Measurements from ENCODE around the gene CD72. TPM values are rescaled to one million over a fixed set of nuclear protein-coding genes. Genes with fewer than 3 reads are reported as not detected.
A peak's percentile ranks its signal among the peaks of the same experiment; 100 is the strongest.

Gene CD72
- total RNA-seq, 1 donor from 2014 or later: 1.7 TPM

- no peak overlapping the region for H3K4me3 ChIP-seq (ENCODE audit: low read depth, low read length)
- no peak for DNase-seq (ENCODE audit: low read depth)
- peaks cover 2% of the 10 kb centered on the region for H3K36me3 ChIP-seq (ENCODE audit: control insufficient read depth, insufficient read depth, low read length)
- TF ChIP-seq, protein P1, sequence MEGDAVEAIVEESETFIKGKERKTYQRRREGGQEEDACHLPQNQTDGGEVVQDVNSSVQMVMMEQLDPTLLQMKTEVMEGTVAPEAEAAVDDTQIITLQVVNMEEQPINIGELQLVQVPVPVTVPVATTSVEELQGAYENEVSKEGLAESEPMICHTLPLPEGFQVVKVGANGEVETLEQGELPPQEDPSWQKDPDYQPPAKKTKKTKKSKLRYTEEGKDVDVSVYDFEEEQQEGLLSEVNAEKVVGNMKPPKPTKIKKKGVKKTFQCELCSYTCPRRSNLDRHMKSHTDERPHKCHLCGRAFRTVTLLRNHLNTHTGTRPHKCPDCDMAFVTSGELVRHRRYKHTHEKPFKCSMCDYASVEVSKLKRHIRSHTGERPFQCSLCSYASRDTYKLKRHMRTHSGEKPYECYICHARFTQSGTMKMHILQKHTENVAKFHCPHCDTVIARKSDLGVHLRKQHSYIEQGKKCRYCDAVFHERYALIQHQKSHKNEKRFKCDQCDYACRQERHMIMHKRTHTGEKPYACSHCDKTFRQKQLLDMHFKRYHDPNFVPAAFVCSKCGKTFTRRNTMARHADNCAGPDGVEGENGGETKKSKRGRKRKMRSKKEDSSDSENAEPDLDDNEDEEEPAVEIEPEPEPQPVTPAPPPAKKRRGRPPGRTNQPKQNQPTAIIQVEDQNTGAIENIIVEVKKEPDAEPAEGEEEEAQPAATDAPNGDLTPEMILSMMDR (IDR thresholded peaks at IDR 0.05; ENCODE audit: insufficient read depth, low read length, poor library complexity, severe bottlenecking): no peak
- H3K27me3 ChIP-seq (ENCODE audit: control insufficient read depth, insufficient read depth, low read length): no peaks in the 10 kb centered on the region
Observed at GRCh38 chr9:35606726-35607125, 11.5 kb downstream of the CD72 start.

GRCh38 chr9:35606138-35606504, 12.1 kb downstream of the CD72 start:
- no peaks in the 10 kb centered on the region for H3K27me3 ChIP-seq (ENCODE audit: control insufficient read depth, insufficient read depth, low read length)
- TF ChIP-seq, protein P1 (IDR thresholded peaks at IDR 0.05; ENCODE audit: insufficient read depth, low read length, poor library complexity, severe bottlenecking): no peak
- peaks cover 2% of the 10 kb centered on the region for H3K36me3 ChIP-seq (ENCODE audit: control insufficient read depth, insufficient read depth, low read length)
- DNase-seq (ENCODE audit: low read depth): no peak
- peak overlapping the region; percentile 63 for H3K4me3 ChIP-seq (ENCODE audit: low read depth, low read length)

DNA sequence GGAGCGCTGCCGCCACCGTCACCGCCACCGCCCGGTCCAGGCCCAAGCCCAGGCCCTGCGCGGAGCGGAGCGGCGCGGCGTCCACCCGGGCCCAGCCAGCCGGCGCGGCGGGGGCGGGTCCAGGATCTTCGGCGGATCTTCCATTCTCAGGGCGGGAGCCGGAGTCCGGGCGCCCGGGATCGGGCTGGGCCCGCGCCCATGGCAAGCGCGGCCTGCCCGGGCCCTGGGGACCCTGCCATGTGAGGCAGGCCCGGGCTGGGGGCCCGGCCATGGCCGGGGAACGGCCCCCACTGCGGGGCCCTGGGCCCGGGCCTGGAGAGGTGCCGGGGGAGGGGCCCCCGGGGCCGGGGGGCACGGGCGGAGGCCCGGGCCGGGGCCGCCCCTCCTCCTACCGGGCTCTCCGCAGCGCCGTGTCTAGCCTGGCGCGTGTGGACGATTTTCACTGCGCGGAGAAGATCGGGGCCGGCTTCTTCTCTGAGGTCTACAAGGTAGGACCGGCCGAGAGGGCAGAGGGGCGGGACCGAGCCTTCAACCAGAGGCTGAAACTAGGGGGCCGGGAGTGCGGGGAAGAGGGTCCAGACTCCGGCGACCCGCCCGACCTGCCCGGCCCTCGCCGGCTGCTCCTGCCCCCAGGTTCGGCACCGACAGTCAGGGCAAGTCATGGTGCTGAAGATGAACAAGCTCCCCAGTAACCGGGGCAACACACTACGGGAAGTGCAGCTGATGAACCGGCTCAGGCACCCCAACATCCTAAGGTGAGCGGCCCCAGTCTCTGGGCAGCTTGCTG, 12.7 kb downstream of the CD72 start:
- TF ChIP-seq, protein P1 (IDR thresholded peaks at IDR 0.05; ENCODE audit: insufficient read depth, low read length, poor library complexity, severe bottlenecking): no peak
- Histone ChIP-seq H3K4me3 (ENCODE audit: low read depth, low read length) (peak overlapping the region; percentile 63), H3K27me3 (ENCODE audit: control insufficient read depth, insufficient read depth, low read length) (no peaks in the 10 kb centered on the region), H3K36me3 (ENCODE audit: control insufficient read depth, insufficient read depth, low read length) (peaks cover 2% of the 10 kb centered on the region)
- DNase-seq (ENCODE audit: low read depth): no peak

DNA sequence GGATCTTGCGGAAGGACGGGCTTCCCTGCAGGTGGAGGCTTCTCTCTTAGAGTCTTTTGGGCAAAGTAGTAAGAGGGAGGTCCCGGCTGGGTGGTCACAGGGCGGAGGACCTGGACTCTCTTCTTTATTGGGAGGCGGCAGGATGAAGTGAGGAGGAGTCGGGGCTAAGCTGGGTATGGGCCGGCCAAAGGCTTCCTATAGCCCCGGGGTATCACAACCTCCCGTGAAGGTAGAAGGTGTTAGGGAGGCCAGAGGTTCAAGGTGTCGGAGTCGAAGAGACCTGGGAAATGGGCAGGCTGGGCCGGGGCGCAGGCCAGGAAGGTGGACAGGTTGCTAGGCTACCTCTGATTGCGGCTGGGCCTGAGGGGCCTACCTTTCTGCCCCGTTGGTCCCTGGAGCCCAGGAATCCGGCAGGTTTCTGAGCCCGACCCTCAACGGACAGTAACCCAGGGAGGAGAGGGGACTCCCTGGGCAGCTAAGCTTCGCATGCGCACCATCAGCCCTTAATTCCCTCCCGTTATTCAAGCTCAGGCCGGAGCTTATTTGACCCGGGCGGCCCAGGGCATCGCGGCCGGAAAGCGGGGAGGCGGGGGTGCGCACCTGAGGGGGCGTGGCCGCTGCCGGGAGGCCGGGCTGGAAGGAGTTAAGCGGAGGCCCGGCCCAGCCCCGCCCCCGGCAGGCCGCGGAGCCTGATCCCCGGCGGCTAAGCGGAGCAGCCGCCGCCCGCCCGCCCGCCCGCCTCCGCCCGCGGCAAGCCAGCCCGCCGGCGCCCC, 13.4 kb downstream of the CD72 start, which contains the start of gene TESK1:
TSS of gene TESK1 (plus strand) at position 685 of the 773 bp plus-strand sequence. CDS start 358 bp downstream, outside the sequence.
- H3K4me3 ChIP-seq (ENCODE audit: low read depth, low read length): peak within 1 kb of the TSS; percentile 63
- no peak for DNase-seq (ENCODE audit: low read depth)
- H3K27me3 ChIP-seq (ENCODE audit: control insufficient read depth, insufficient read depth, low read length): no peaks in the 10 kb centered on the region
- peaks cover 2% of the 10 kb centered on the region for H3K36me3 ChIP-seq (ENCODE audit: control insufficient read depth, insufficient read depth, low read length)
- TF ChIP-seq, protein P1 (IDR thresholded peaks at IDR 0.05; ENCODE audit: insufficient read depth, low read length, poor library complexity, severe bottlenecking): no peak

DNA sequence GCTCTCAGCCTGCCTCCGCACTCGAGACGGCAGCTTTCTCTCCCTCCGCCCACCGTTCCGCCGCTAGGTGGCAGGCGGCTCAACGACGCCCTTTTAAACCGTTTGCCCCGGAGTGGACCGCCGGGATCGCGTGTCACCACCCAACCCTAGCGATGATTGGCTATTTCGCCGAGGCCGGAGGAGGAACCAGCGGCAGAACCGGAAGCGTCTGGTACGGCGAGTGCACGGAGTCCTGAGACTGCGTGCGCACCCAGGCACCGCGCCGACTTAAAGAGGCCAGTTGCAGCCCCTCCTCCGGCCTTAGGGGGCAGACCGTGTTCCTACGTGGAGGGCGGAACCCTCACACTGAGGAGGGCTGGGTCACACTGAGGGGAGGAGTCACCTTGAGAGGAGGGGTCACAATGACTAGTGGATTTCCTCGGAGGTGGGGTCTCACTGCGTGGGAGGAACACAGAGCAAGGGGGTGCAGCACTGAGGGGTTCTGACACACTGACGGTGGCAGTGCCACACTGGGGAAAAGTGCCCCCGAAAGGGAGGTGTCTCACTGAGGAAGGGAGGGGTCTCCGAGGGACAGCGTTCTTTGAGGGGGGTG, 14.1 kb downstream of the CD72 start:
- H3K4me3 ChIP-seq (ENCODE audit: low read depth, low read length): peak overlapping the region; percentile 63
- TF ChIP-seq, protein P1 (IDR thresholded peaks at IDR 0.05; ENCODE audit: insufficient read depth, low read length, poor library complexity, severe bottlenecking): peak; percentile 87
- no peaks in the 10 kb centered on the region for H3K27me3 ChIP-seq (ENCODE audit: control insufficient read depth, insufficient read depth, low read length)
- H3K36me3 ChIP-seq (ENCODE audit: control insufficient read depth, insufficient read depth, low read length): no peaks in the 10 kb centered on the region
- DNase-seq (ENCODE audit: low read depth): peak; percentile 95

All from kidney epithelial cell (primary cell).